GM12872 (cell line): Measurements from ENCODE around the gene AAK1.

Source experiments
- CTCF ChIP-seq: IDR thresholded peaks from 3 replicates; pipeline ENCODE4 v1.5.1; 2011; ENCODE audit warnings: low read depth, mild to moderate bottlenecking, low read length, moderate library complexity; ENCODE audit not compliant: insufficient read depth

AAK1 gene

GRCh38 chr2:69422198-69422597 is 221.3 kb downstream of the AAK1 start:
- TF ChIP-seq CTCF: no peak

- no peak for TF ChIP-seq CTCF
These were observed 227.4 kb downstream of the AAK1 start for GRCh38 chr2:69416147-69416546.
